GM21381 (cell line): Measurements from ENCODE around the gene TESK2.
"Not testable (repeated sequence)": the region's sequence is repeated elsewhere in the genome, so short reads cannot be mapped to it uniquely, and the experiment has no call there.

ENCODE experiments used
- ATAC-seq: cut with Tn5 transposase; IDR thresholded peaks from one replicate; pipeline ENCODE4 v1.9.1; 2021; ENCODE audit warnings: mild to moderate bottlenecking, moderate library complexity; ENCODE audit not compliant: unreplicated experiment

TESK2 gene

DNA sequence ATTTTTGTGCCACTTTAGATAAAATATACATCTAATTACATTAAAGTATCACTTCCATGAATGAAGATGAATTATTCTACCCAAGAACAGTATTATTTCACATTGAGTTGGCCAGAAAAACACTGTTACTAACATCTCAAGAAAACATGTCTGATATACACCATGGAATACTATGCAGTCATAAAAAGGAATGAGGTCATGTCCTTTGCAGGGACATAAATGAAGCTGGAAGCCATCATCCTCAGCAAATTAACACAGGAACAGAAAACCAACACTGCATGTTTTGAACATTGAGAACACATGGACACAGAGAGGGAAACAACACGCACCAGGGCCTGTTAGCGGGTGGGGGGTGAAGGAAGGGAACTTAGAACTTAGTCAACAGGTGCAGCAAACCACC, 69.0 kb downstream of the TESK2 start:
- ATAC-seq: no peak

GRCh38 chr1:45414746-45415145, 76.2 kb downstream of the TESK2 start:
- ATAC-seq: no peak

- ATAC-seq: no peak
These were observed 78.1 kb downstream of the TESK2 start for GRCh38 chr1:45412899-45413298.

GRCh38 chr1:45411510-45411899, 79.5 kb downstream of the TESK2 start:
- ATAC-seq: no peak

DNA sequence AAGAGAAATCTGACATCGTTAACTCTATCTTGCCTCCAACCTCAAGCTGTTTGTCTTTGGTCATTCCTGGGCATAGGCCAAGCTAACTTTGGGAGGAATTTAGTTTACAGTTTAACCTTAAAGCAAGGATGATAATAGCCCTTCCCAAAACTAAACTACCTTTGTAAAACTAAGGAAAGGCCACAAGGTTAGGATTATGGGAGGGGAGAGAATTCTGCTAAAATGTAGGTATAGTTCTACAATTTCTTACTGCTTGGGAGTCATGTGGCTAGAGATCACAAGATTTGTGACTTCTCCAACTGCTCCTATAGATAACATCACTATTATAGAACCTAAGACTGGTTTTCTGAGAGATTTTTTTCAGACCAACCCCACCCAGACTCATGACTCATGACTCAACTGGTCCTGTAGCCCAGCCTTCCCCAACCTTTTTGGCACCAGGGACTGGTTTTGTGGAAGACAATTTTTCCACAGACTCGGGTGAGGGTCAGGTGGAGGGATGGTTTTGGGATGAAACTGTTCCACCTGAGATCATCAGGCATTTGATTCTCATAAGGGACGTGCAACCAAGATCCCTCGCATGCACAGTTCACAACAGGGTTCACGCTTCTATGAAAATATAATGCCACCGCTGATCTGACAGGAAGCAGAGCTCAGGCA, 80.0 kb downstream of the TESK2 start:
- ATAC-seq: no peak

GRCh38 chr1:45409276-45409675, 81.7 kb downstream of the TESK2 start:
- no peak for ATAC-seq

DNA sequence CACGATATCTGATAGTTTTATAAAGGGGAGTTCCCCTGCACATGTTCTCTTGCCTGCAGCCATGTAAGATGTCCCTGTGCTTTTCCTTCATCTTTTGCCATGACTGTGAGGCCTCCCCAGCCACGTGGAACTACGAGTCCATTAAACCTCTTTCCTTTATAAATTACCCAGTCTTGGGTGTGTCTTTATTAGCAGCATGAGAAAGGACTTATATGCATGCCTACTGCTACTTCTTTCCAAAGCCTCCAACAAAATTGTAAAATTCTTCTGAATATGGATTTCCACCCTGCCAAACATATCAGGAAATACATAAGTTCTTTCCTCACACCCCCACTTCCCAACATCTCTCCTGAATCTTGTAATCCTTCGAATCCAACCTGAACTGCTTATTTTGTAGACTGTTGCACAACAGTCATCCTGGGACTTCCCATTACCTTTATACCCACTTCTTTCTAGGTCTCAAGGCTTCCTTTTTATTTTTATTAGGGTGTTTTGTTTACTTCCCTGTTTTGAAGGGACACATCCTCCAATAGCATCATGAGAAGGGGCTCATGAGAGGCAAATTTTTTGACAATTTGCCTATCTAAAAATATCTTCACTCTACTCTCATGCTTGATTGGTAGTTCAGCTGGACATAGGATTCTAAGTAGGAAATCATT, 83.2 kb downstream of the TESK2 start:
- no peak for ATAC-seq

GRCh38 chr1:45405636-45406035, 85.3 kb downstream of the TESK2 start:
- ATAC-seq: no peak

DNA sequence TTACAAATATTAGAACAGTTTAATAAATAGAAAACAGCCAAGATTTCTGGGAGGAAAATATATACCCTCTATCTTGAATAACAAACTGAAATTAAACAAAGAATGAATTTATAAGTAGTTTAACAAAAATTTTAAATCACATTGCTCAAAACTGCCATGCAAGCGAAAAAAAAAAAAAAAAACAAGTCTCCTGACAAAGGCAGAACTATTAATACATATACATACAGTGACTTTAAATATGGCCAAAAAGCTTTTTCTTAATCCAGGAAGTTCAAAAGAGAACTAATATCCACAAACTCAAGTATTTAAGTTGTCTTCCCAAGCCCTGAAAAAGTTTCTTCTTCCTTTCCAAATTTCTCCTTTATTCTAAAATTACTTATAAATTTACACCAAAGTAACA, 87.2 kb downstream of the TESK2 start:
- ATAC-seq: no peak

- ATAC-seq: no peak
These were observed 87.7 kb downstream of the TESK2 start for GRCh38 chr1:45403298-45403697.

GRCh38 chr1:45401524-45401923, 89.4 kb downstream of the TESK2 start:
- ATAC-seq: no peak

DNA sequence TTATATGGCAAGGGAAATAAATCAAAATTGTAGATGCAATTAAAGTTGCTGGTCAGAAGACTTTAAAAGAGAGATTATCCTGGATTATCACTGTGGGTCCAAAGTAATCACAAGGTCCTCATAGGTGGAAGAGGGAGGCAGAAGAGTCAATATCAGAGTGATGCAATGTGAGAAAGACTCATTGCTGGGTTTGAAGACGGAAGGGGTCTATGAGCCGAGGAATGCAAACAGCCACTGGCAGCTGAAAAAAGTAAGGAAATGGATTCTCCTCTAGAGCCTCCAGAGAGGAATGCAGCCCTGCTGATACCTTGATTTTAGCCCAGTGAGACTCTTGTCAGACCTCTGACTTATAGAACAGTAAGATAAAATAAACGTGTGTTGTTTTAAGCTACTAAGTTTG, 90.9 kb downstream of the TESK2 start:
- ATAC-seq: no peak

DNA sequence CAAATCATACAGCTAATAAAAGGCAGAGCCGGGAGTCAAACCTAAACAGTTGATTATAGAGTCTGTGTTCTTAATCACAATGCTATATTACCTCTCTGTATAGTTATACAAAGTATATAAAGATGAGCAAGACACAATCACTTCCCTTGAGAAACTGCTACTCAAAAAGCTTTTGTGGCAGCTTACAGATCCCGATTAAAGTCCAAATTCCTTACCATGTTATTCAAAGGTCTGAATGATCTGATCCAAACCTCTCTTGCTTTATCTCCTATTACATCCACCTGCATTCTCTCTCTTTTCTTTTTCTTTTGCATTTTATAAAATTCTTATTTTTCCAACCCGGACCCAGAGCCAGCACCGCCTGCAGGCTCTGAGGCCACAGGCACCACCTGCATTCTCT, 93.7 kb downstream of the TESK2 start:
- no peak for ATAC-seq

- no peak for ATAC-seq
These were observed 95.4 kb downstream of the TESK2 start for GRCh38 chr1:45395582-45395981.

GRCh38 chr1:45395051-45395450, 95.9 kb downstream of the TESK2 start:
- no peak for ATAC-seq

DNA sequence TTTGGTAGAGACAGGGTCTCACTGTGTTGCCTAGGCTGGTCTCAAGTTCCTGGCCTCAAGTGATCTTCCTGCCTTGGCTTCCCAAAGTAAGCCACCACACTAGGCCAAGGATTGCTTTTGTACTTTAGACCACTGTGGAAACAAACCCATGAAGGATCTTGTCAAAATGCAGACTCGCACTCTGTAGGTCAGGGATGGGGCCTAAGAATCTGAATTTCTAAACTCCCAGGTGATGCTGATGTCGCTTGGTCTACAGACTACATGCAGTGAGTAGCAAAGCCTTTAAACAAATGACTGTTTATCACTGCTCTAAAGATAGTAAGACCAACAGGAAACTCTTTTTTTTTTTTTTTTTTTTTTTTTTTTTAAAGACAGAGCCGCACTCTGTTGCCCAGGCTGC, 96.6 kb downstream of the TESK2 start:
- ATAC-seq: peak; percentile 49

DNA sequence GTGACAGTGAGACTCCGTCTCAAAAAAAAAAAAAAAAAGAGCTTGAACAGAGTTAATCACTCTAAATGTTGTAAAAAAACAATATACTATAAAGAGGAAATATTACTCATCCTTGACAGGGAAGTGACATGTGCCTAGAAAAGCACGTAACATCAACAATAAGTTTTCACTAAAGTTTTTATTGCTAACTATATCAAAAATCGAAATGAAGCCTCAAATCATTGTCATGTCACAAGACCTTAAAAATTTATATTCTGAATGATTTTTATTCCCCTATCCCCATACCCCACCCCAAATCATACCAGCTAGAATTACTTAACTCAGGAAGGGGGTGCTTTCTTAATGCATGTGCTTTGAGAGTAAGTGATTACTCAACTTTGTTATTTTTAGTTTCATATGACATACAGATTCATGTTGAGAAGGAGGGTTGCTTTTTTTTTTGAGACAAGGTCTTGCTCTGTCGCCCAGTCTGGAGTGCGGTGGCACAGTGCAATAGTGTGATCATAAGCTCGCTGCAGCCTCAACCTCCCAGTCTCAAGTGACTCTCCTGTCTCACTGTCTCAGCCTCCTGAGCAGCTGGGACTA, 97.2 kb downstream of the TESK2 start:
- peak; percentile 69 for ATAC-seq

- no peak for ATAC-seq
These were observed 104.7 kb downstream of the TESK2 start for GRCh38 chr1:45386219-45386618.

- ATAC-seq: no peak
These were observed 105.7 kb downstream of the TESK2 start for GRCh38 chr1:45385302-45385701.

GRCh38 chr1:45384213-45384612, 106.8 kb downstream of the TESK2 start:
- not testable (repeated sequence) for ATAC-seq

DNA sequence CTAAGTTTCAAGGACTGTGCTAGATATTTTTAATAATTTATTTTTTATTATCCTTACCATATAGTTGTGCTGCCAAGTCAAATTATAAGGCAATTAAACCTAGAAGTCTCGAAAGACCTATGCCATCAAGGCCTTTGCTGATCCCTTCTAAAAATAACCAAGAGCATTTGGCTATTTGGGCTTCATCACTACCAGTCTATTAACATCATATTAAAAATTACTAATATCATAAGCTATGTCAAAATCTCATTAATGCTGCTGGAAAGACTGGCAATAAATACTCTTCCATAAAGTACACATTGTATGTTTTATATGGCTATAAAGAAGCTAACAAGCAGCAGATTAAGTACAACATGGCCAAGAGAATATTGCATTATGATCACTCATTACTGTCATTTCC, 107.8 kb downstream of the TESK2 start:
- no peak for ATAC-seq

DNA sequence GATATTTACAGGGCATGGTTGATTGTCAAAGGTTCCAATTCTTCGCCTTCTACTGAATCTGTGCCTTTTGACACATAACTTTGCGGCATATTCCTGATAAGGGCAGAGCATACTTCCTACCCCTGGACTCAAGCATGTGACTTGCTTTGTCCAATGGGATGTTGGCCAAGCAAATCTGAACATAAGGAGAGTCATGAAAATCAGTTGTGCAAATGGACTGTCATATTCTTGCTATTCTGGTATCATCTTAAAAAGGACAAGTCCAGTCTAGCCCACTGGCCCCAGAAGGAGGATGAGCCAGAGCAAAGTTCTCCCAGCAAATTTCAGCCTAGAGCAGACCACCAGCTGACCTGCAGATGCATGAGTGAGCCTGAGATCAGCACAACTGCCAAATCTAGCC, 109.7 kb downstream of the TESK2 start:
- no peak for ATAC-seq

DNA sequence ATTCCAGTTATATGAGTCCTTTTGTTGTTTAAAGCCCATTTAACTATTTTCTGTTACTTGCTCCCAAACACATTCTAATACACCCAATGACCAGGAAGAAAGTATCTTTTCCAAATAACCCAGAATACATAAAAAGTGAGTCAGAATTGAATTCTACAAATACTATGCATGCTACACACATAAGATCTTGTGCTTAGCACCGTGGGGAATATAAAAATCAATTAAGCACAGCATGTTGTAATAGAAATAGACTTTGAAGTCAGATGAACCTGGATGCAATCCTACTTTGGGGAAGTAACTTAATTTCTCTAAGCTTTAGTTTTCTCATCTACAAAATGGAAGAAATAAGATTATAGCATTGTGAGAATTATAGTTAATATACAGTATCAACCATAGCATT, 110.2 kb downstream of the TESK2 start:
- no peak for ATAC-seq
